K562 (cell line): ENCODE measurements around the gene ADORA2A.

Experiments used
- BCL6 ChIP-seq: fragments of 250-450 bp; sonication (Bioruptor Pico); IDR thresholded peaks from 2 replicates; pipeline ENCODE4 v1.4.0; 2020
- CCNT2 ChIP-seq: IDR thresholded peaks from 2 replicates; pipeline ENCODE4 v1.6.1; 2011; ENCODE audit warnings: borderline replicate concordance, low read depth, mild to moderate bottlenecking, moderate library complexity, mixed read lengths, low read length; ENCODE audit not compliant: insufficient read length; ENCODE audit errors: extremely low read depth
- CHD4 ChIP-seq: fragments of 200-600 bp; sonication (generic); IDR thresholded peaks from 3 replicates; pipeline ENCODE4 v1.6.1; 2012; ENCODE audit warnings: low read depth, mild to moderate bottlenecking, mixed read lengths, low read length, inconsistent platforms; ENCODE audit not compliant: insufficient read depth, insufficient replicate concordance, poor library complexity, severe bottlenecking
- CTCF ChIP-seq, 3 experiments: IDR thresholded peaks in 2 of 3; conservative IDR thresholded peaks in 1 of 3; 2 replicates each; pipeline ENCODE4 v1.5.1; 2011 to 2012; ENCODE audit warnings: low read length in 3 of 3, mild to moderate bottlenecking in 3 of 3, control low read depth in 2 of 3, improper control_type of control experiment in 1 of 3, inconsistent platforms in 1 of 3, low read depth in 1 of 3, mixed read lengths in 1 of 3, moderate library complexity in 1 of 3; ENCODE audit not compliant: insufficient read depth in 2 of 3
- ESRRA ChIP-seq: fragments of 450-650 bp; IDR thresholded peaks from 2 replicates; pipeline ENCODE4 v1.6.1; 2014; ENCODE audit warnings: low read depth, mild to moderate bottlenecking, moderate library complexity, borderline replicate concordance
- MAX ChIP-seq: sonication (generic); formaldehyde crosslinking; IDR thresholded peaks from 2 replicates; pipeline ENCODE4 v1.9.0; 2022; ENCODE audit warnings: mild to moderate bottlenecking, missing genetic modification reagents
- MEF2D ChIP-seq: conservative IDR thresholded peaks from 2 replicates; pipeline ENCODE4 v1.6.1; 2016; ENCODE audit warnings: low read depth, missing genetic modification characterization, missing compliant biosample characterization
- RUNX1 ChIP-seq: sonication (generic); IDR thresholded peaks from 2 replicates; pipeline ENCODE4 v1.6.1; 2016; ENCODE audit warnings: antibody characterized with exemption, low read depth
- SMC3 ChIP-seq: conservative IDR thresholded peaks from 2 replicates; pipeline ENCODE4 v1.6.1; 2011; ENCODE audit warnings: low read depth, low read length, improper control_type of control experiment; ENCODE audit not compliant: insufficient read depth
- ZNF146 ChIP-seq: IDR thresholded peaks from one replicate; pipeline ENCODE4 v1.6.1; 2018; ENCODE audit warnings: missing compliant biosample characterization; ENCODE audit not compliant: unreplicated experiment
- ZNF217 ChIP-seq: sonication (generic); formaldehyde crosslinking; IDR thresholded peaks from 2 replicates; pipeline ENCODE4 v1.8.0; 2022; ENCODE audit warnings: mild to moderate bottlenecking, missing genetic modification reagents

GRCh38 chr22:24482575-24482974 lies 55.2 kb downstream of the ADORA2A start:
- TF ChIP-seq SMC3 (no peak), CCNT2 (no peak), MAX (CRISPR knock-in tag) (no peak), ZNF146 (no peak), ESRRA (no peak), CTCF (IDR thresholded peaks at IDR 0.05 in 2 of 3, conservative IDR thresholded peaks at IDR 0.05 in 1 of 3; ENCODE audit: insufficient read depth in 2 of 3, low read depth in 1 of 3, low read length in 3 of 3) (no peak), BCL6 (CRISPR knock-in tag) (no peak), RUNX1 (no peak), CHD4 (no peak), ZNF217 (CRISPR knock-in tag) (no peak), MEF2D (tag) (no peak)
